H1 (cell line): ENCODE measurements around the gene RFLNA. TPM values are rescaled to one million over a fixed set of nuclear protein-coding genes. Genes with fewer than 3 reads are reported as not detected.

ENCODE experiments used
- CTCF ChIA-PET: fragments of 300-600 bp; sonication (Branson Sonifier 250); formaldehyde crosslinking; loops from one replicate; lab custom pipeline; 2021; ENCODE audit not compliant: partially characterized antibody; lab: Charles Lee
- POLR2A ChIA-PET: fragments of 300-600 bp; sonication (Branson Sonifier 250); formaldehyde crosslinking; loops from one replicate; lab custom pipeline; 2021; ENCODE audit warnings: inconsistent platforms; ENCODE audit not compliant: partially characterized antibody; lab: Charles Lee
- DNase-seq, 2 experiments: peaks; one replicate each; pipeline versions ENCODE4 v3.0.0 to v3.0.0-alpha.2; 2010 to 2022; ENCODE audit warnings: low spot score in 2 of 2, low read depth in 1 of 2, mixed read lengths in 1 of 2
- FAIRE-seq: peaks from 2 replicates; lab custom pipeline; 2011; peaks lifted over from hg19 to GRCh38; lab: Jason Lieb, UNC
- H2AFZ ChIP-seq: 2 replicates; pipeline ENCODE4 v1.8.1; 2012; ENCODE audit warnings: low read length, inconsistent platforms
- H2AK5ac ChIP-seq: 2 replicates; pipeline ENCODE4 v1.6.1; 2013; ENCODE audit warnings: low read depth, low read length
- H2BK120ac ChIP-seq: replicated peaks from 2 replicates; pipeline ENCODE3; 2013; ENCODE audit warnings: low read depth, low read length, inconsistent platforms
- H2BK12ac ChIP-seq: 2 replicates; pipeline ENCODE4 v1.6.1; 2013; ENCODE audit warnings: low read depth, low read length
- H2BK15ac ChIP-seq: 2 replicates; pipeline ENCODE4 v1.6.1; 2013; ENCODE audit warnings: low read length
- H2BK20ac ChIP-seq: 2 replicates; pipeline ENCODE4 v1.6.1; 2013; ENCODE audit warnings: low read length
- H2BK5ac ChIP-seq: 2 replicates; pipeline ENCODE4 v1.6.1; 2013; ENCODE audit warnings: low read depth, low read length
- H3K14ac ChIP-seq: 2 replicates; pipeline ENCODE4 v1.6.1; 2013; ENCODE audit warnings: inconsistent platforms; ENCODE audit not compliant: insufficient read length
- H3K18ac ChIP-seq: 2 replicates; pipeline ENCODE4 v1.6.1; 2013; ENCODE audit warnings: low read length; ENCODE audit errors: extremely low read depth
- H3K23ac ChIP-seq: 2 replicates; pipeline ENCODE4 v1.6.1; 2013; ENCODE audit warnings: inconsistent platforms; ENCODE audit not compliant: insufficient read length
- H3K23me2 ChIP-seq: 2 replicates; pipeline ENCODE4 v1.6.1; 2013; ENCODE audit warnings: low read depth, low read length
- H3K27ac ChIP-seq: 2 replicates; pipeline ENCODE4 v1.6.1; 2011; ENCODE audit warnings: low read depth, low read length, inconsistent platforms
- H3K27me3 ChIP-seq, 4 experiments: replicated peaks in 1 of 4; 1 replicate in 1 of 4; 2 replicates in 3 of 4; pipeline versions ENCODE4 v1.6.1 to v1.8.1; 2011 to 2013; ENCODE audit warnings: low read length in 3 of 4, mild to moderate bottlenecking in 3 of 4, inconsistent platforms in 2 of 4, mixed read lengths in 2 of 4, moderate library complexity in 1 of 4; ENCODE audit not compliant: control insufficient read depth in 3 of 4, insufficient read depth in 3 of 4; ENCODE audit errors: extremely low read depth in 1 of 4
- H3K36me3 ChIP-seq, 4 experiments: 2 replicates each; pipeline versions ENCODE4 v1.6.1 to v1.8.1; 2011 to 2013; ENCODE audit warnings: mild to moderate bottlenecking in 4 of 4, low read length in 3 of 4, moderate library complexity in 2 of 4, control low read depth in 1 of 4, inconsistent platforms in 1 of 4; ENCODE audit not compliant: insufficient read depth in 4 of 4, control insufficient read depth in 2 of 4
- H3K4ac ChIP-seq: replicated peaks from 2 replicates; pipeline ENCODE3; 2013; ENCODE audit warnings: low read length, low read depth, mixed read lengths, inconsistent platforms; ENCODE audit not compliant: insufficient read length
- H3K4me1 ChIP-seq, 4 experiments: replicated peaks in 1 of 4; 1 replicate in 1 of 4; 2 replicates in 3 of 4; pipeline versions ENCODE4 v1.6.1 to v1.8.1; 2011 to 2013; ENCODE audit warnings: low read length in 3 of 4, inconsistent platforms in 2 of 4, mixed read lengths in 1 of 4; ENCODE audit not compliant: insufficient read depth in 4 of 4, control insufficient read depth in 3 of 4
- H3K4me2 ChIP-seq, 2 experiments: 2 replicates each; pipeline versions ENCODE4 v1.6.1 to v1.8.1; 2011 to 2013; ENCODE audit warnings: low read depth in 2 of 2, low read length in 2 of 2, control low read depth in 1 of 2, inconsistent platforms in 1 of 2, mild to moderate bottlenecking in 1 of 2; ENCODE audit not compliant: insufficient read depth in 1 of 2
- H3K4me3 ChIP-seq, 4 experiments: fragments of 200-600, 300-600 bp in 1 of 4; sonication (generic), shearing (Covaris generic), sonication (Bioruptor Twin) in 1 of 4; 2 replicates each; pipeline versions ENCODE4 v1.5.1 to v1.8.1; 2011 to 2016; ENCODE audit warnings: low read length in 4 of 4, low read depth in 3 of 4, control low read depth in 2 of 4, inconsistent platforms in 2 of 4, mild to moderate bottlenecking in 2 of 4, mixed read lengths in 1 of 4, moderate library complexity in 1 of 4; ENCODE audit not compliant: insufficient read depth in 2 of 4; ENCODE audit errors: extremely low read depth in 1 of 4
- H3K56ac ChIP-seq: replicated peaks from 2 replicates; pipeline ENCODE3; 2013; ENCODE audit warnings: low read depth, mild to moderate bottlenecking, mixed read lengths, low read length, inconsistent platforms; ENCODE audit not compliant: insufficient read length
- H3K79me1 ChIP-seq: 2 replicates; pipeline ENCODE4 v1.6.1; 2013; ENCODE audit warnings: low read depth, low read length, control low read depth
- H3K79me2 ChIP-seq, 2 experiments: 2 replicates each; pipeline versions ENCODE4 v1.6.1 to v1.8.1; 2012 to 2013; ENCODE audit warnings: low read length in 2 of 2, mild to moderate bottlenecking in 2 of 2, inconsistent platforms in 1 of 2; ENCODE audit not compliant: insufficient read depth in 2 of 2, control insufficient read depth in 1 of 2
- H3K9ac ChIP-seq, 4 experiments: replicated peaks in 1 of 4; 1 replicate in 1 of 4; 2 replicates in 3 of 4; pipeline versions ENCODE4 v1.6.1 to v1.8.1; 2011 to 2013; ENCODE audit warnings: low read depth in 3 of 4, low read length in 3 of 4, control low read depth in 2 of 4, mild to moderate bottlenecking in 2 of 4, moderate library complexity in 2 of 4, inconsistent platforms in 1 of 4; ENCODE audit errors: extremely low read depth in 1 of 4
- H3K9me3 ChIP-seq, 2 experiments: 2 replicates each; pipeline versions ENCODE4 v1.6.1 to v1.8.1; 2012 to 2013; ENCODE audit warnings: mild to moderate bottlenecking in 2 of 2, moderate library complexity in 2 of 2, control low read depth in 1 of 2, inconsistent platforms in 1 of 2, low read depth in 1 of 2, low read length in 1 of 2, mixed read lengths in 1 of 2; ENCODE audit not compliant: insufficient read depth in 2 of 2
- H4K20me1 ChIP-seq, 2 experiments: replicated peaks in 1 of 2; 2 replicates each; pipeline versions ENCODE3 to v1.8.1; 2011 to 2013; ENCODE audit warnings: inconsistent platforms in 2 of 2, low read length in 2 of 2, mild to moderate bottlenecking in 1 of 2; ENCODE audit not compliant: insufficient read depth in 2 of 2, control insufficient read depth in 1 of 2
- H4K5ac ChIP-seq: 2 replicates; pipeline ENCODE4 v1.6.1; 2013; ENCODE audit warnings: low read length, low read depth, mixed read lengths, inconsistent platforms; ENCODE audit not compliant: insufficient read length
- H4K8ac ChIP-seq: 2 replicates; pipeline ENCODE4 v1.8.0; 2013; ENCODE audit warnings: mild to moderate bottlenecking, moderate library complexity, low read length, inconsistent platforms; ENCODE audit not compliant: insufficient read depth; ENCODE audit errors: extremely low read depth
- H4K91ac ChIP-seq: replicated peaks from 2 replicates; pipeline ENCODE3; 2013; ENCODE audit warnings: low read length, mixed read lengths, inconsistent platforms; ENCODE audit not compliant: insufficient read length
- EZH2 ChIP-seq: fragments of 200-600 bp; sonication (generic); IDR thresholded peaks from 2 replicates; pipeline ENCODE4 v1.7.1; 2012; ENCODE audit warnings: low read depth, mild to moderate bottlenecking, moderate library complexity, low read length, inconsistent platforms; ENCODE audit not compliant: severe bottlenecking
- POLR2AphosphoS5 ChIP-seq: IDR thresholded peaks from 2 replicates; pipeline ENCODE4 v1.6.1; 2011; ENCODE audit warnings: low read depth, low read length
- TEAD4 ChIP-seq: IDR thresholded peaks from 2 replicates; pipeline ENCODE4 v1.6.1; 2012; ENCODE audit warnings: low read depth, low read length, inconsistent platforms, mixed read lengths
- WGBS, 2 experiments: shearing (Covaris generic) in 1 of 2; methylation state at CpG; one replicate each; pipeline versions ENCODE4 v1.1.6 to v1.1.7; 2013 to 2015; ENCODE audit warnings: low lambda C conversion rate in 2 of 2, mixed read lengths in 2 of 2, inconsistent platforms in 1 of 2, low coverage in 1 of 2, missing lambda C conversion rate in 1 of 2; ENCODE audit not compliant: insufficient replicate concordance in 2 of 2, insufficient coverage in 1 of 2, insufficient read length in 1 of 2; ENCODE audit errors: extremely low coverage in 1 of 2, missing lambda C conversion rate in 1 of 2; 5-methylcytosine and 5-hydroxymethylcytosine counted together
- polyA plus RNA-seq, 7 experiments: library from polyadenylated mRNA; depleted of rRNA in 3 of 7; stranded (reverse) in 5 of 7; unstranded in 2 of 7; fragments of >200 nt in 5 of 7; fragments of 200-250 nt in 2 of 7; gene quantifications; 1 replicate in 5 of 7; 2 replicates in 1 of 7; 4 replicates in 1 of 7; pipeline versions ENCODE4 v1.2.1 to v1.2.3, GENCODE V29; 2011 to 2013; ENCODE audit warnings: missing spikeins in 2 of 7, mixed read lengths in 2 of 7
- total RNA-seq: library from RNA; stranded (reverse); fragmentation: NEBNext Ultra II Directional; extraction: Animal tissue kit (Norgen Biotek cat#: 25700); gene quantifications from 2 replicates; pipeline ENCODE4 v1.2.1, GENCODE V29; 2021

The RFLNA gene
- total and polyA plus RNA-seq, 2 of the 8 experiments (the other 6 are each of a cell fraction or from before 2014, with no cell fraction given), result 6.4 to 6.6 TPM

GRCh38 chr12:124281309-124281708, 13.6 kb upstream of the RFLNA start:
- 75% methylated on average over 2 of the region's 2 CpGs; no CpG with 5 or more reads in 1 of the 2 experiments for WGBS, 2 experiments
- H3K4me2 ChIP-seq, result no peak overlapping the region
- H3K4me3 ChIP-seq, result no peak overlapping the region
- H3K23me2 ChIP-seq, result peaks cover 2% of the 10 kb centered on the region; the same call in 1 of the 2 replicates
- no peak overlapping the region for H3K18ac ChIP-seq
- H2BK12ac ChIP-seq, result no peak overlapping the region
- H3K9me3 ChIP-seq, result peaks cover 5 to 6% of the 10 kb centered on the region in 2 experiments; a peak in 2 of 4 replicates
- H2BK20ac ChIP-seq, result no peak overlapping the region
- DNase-seq (no peak), FAIRE-seq (no peak)
- H3K56ac ChIP-seq, result no peak overlapping the region
- no peak overlapping the region for H3K9ac ChIP-seq
- no peaks in the 10 kb centered on the region; a peak in 1 of 7 replicates for H3K27me3 ChIP-seq
- TF ChIP-seq TEAD4 (no peak), EZH2 (no peak), POLR2AphosphoS5 (no peak)
- H3K4ac ChIP-seq, result no peak overlapping the region
- H3K79me1 ChIP-seq, result no peaks in the 10 kb centered on the region
- H2BK15ac ChIP-seq, result no peak overlapping the region
- H2BK5ac ChIP-seq, result no peak overlapping the region
- no peaks in the 10 kb centered on the region for H3K79me2 ChIP-seq
- ChIA-PET CTCF (interaction anchor here (1.0 to 2.1 kb wide), 3 partner anchors 22 to 227 kb away, joined by 3 to 10 read pairs (median 3); no protein-coding TSS in a partner anchor), POLR2A (interaction anchor here (1.0 kb wide), 1 partner anchor 163 kb away, joined by 3 read pairs; no protein-coding TSS in a partner anchor)
- H2AK5ac ChIP-seq, result no peak overlapping the region
- H3K14ac ChIP-seq, result no peak overlapping the region
- H2AFZ ChIP-seq, result no peak overlapping the region
- H3K27ac ChIP-seq, result no peak overlapping the region
- H4K91ac ChIP-seq, result no peak overlapping the region
- peaks cover 0 to 19% (median 4%) of the 10 kb centered on the region in 4 experiments; a peak in 4 of 7 replicates for H3K4me1 ChIP-seq
- H4K5ac ChIP-seq, result no peak overlapping the region
- no peak overlapping the region for H4K8ac ChIP-seq
- H3K36me3 ChIP-seq, result no peaks in the 10 kb centered on the region
- no peaks in the 10 kb centered on the region for H4K20me1 ChIP-seq
- no peak overlapping the region for H2BK120ac ChIP-seq
- H3K23ac ChIP-seq, result no peak overlapping the region
